Measurements from ENCODE around the gene PPP4C.
A peak's percentile ranks its signal among the peaks of the same experiment; 100 is the strongest.

Gene PPP4C

GRCh38 chr16:30046178-30046577 is 29.6 kb upstream of the PPP4C start:
- CTCF ChIA-PET, result no interaction called here

DNA sequence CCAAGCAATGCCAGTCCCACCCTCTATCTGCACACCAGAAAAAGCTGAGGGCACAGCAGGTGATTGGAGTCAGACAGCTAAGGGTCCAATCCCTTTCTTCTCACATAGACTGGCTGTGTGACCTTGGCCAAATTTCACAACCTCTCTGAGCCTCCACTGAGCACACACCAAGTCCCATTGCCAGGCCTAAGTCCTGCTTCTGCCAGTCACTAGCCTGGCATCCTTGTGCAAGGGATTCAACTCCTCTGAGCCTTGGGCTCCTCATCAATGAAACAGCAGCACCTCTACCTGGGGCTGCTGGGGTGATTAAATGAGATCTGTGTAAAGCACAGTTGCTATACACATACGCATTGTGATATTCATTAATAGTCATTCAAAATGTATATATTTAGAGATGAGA is 29.2 kb upstream of the PPP4C start:
- H3K4me3 Mint-ChIP-seq, result no peak overlapping the region
- no peaks in the 10 kb centered on the region for H3K9me3 Mint-ChIP-seq
- H3K36me3 Mint-ChIP-seq, result peaks cover 2% of the 10 kb centered on the region
- H3K4me1 Mint-ChIP-seq, result peaks cover 13% of the 10 kb centered on the region
- DNase-seq, result no peak
- peaks cover 29% of the 10 kb centered on the region for H3K27me3 Mint-ChIP-seq
- CTCF ChIA-PET, result interaction anchor here (1.2 kb wide), 1 partner anchor 9 kb away, joined by 4 read pairs; no protein-coding TSS in a partner anchor
- no peak overlapping the region for H3K27ac Mint-ChIP-seq

More at GRCh38 chr16:30046178-30046577, 29.6 kb upstream of the PPP4C start:
- peaks cover 32% of the 10 kb centered on the region for H3K27me3 Mint-ChIP-seq
- no peaks in the 10 kb centered on the region for H3K9me3 Mint-ChIP-seq
- H3K27ac Mint-ChIP-seq, result no peak overlapping the region
- no peak overlapping the region for H3K4me3 Mint-ChIP-seq
- no peak for DNase-seq
- peaks cover 10% of the 10 kb centered on the region for H3K4me1 Mint-ChIP-seq
- H3K36me3 Mint-ChIP-seq, result no peaks in the 10 kb centered on the region

DNA sequence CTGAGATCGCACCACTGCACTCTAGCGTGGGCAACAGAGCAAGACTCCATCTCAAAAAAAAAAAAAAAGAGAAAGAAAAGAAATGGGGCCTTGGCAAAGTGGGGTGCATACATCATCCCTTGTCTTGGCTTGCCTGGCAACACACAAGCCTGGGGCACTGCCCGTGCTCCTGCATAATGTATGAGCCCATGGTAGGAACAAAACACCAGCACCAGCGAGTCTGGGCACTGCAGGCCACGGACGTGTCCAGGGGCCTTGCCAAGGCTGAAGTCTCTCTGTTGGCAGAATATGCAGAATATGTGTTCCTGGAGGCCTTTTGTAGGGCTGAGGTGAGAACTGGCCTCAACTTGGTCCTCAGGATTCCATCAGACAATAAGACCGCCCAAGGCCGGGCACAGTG is 25.9 kb upstream of the PPP4C start:
- Mint-ChIP-seq H3K9me3 (no peaks in the 10 kb centered on the region), H3K36me3 (peaks cover 2% of the 10 kb centered on the region), H3K4me1 (peaks cover 35% of the 10 kb centered on the region), H3K27me3 (peaks cover 38% of the 10 kb centered on the region), H3K27ac (no peak overlapping the region), H3K4me3 (no peak overlapping the region)
- CTCF ChIA-PET, result no interaction called here
- DNase-seq, result no peak

DNA sequence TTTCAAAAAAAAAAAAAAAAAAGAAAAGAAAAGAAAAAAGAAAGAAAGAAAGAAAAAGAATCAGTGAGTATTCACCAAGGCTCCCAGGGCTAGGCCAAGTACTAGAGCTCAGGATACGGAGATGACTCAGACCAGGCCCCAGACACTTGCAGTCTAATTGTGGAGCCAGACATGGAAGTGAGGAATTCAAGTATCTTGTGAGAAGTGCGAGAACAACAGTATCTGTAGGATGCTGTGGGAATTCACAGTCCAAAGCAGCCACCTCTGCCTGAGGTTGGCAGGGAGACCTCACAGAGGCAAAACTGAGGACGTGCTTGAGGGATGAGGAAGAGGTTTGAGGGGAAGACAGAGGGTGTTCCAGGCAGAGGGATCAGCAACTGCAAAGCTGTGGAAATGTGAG is 24.3 kb upstream of the PPP4C start:
- Mint-ChIP-seq H3K27me3 (peaks cover 28% of the 10 kb centered on the region), H3K4me3 (peak overlapping the region; percentile 89), H3K4me1 (peaks cover 43% of the 10 kb centered on the region), H3K9me3 (no peaks in the 10 kb centered on the region), H3K27ac (peak overlapping the region; percentile 16), H3K36me3 (peaks cover 2% of the 10 kb centered on the region)
- no peak for DNase-seq
- CTCF ChIA-PET, result interaction anchor here (1.0 to 3.2 kb wide), 2 partner anchors 20 to 586 kb away, joined by 4 to 15 read pairs; partner anchors contain the start of gene TLCD3B

DNA sequence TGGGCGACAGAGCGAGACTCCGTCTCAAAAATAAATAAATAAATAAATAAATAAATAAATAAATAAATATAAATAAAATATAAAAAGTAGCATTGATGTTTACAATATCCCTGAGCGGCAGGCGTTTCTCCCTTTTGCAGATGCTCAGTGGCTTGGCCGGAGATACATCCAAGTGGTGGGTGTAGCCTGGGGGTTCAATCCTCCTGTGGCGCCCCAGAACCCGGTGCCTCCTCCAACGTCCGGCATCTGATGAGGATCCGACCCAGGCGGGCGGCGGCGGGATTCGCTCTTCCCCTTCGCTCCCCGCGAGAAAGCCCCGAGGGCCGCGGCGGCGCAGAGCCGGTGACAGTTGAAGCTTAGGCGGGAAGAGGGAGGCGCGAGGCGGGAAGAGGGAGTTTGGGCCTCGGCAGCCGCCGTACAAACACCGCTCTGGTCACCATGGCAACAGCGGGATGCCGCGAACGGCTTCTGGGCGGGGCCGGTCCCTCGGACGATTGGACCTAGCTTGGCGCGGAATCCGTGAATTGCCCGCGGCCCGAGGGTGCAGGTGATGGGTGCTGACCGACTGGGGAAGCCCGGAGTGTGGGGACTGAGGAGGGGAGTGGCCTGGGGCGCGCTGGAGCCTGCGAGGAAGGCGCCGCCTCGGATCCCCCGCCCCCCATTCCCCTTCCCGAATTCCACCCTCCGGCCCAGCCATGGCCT is 23.0 kb upstream of the PPP4C start:
- Mint-ChIP-seq H3K27ac (peak overlapping the region; percentile 85), H3K4me3 (peak overlapping the region; percentile 89), H3K27me3 (peaks cover 27% of the 10 kb centered on the region), H3K36me3 (peaks cover 2% of the 10 kb centered on the region), H3K4me1 (peaks cover 43% of the 10 kb centered on the region), H3K9me3 (no peaks in the 10 kb centered on the region)
- peak; percentile 94 for DNase-seq
- CTCF ChIA-PET, result interaction anchor here (3.2 kb wide), 1 partner anchor 21 kb away, joined by 15 read pairs; the partner anchor contains the start of gene TLCD3B

- H3K4me3 Mint-ChIP-seq, result peak overlapping the region; percentile 89
- DNase-seq, result no peak
- H3K9me3 Mint-ChIP-seq, result no peaks in the 10 kb centered on the region
- CTCF ChIA-PET, result interaction anchor here (1.0 to 3.3 kb wide), 3 partner anchors 11 to 38 kb away, joined by 4 to 31 read pairs (median 15); partner anchors contain the start of genes ALDOA, TBX6 and TLCD3B
- H3K27ac Mint-ChIP-seq, result peak overlapping the region; percentile 60
- peaks cover 21% of the 10 kb centered on the region for H3K27me3 Mint-ChIP-seq
- peaks cover 43% of the 10 kb centered on the region for H3K4me1 Mint-ChIP-seq
- peaks cover 2% of the 10 kb centered on the region for H3K36me3 Mint-ChIP-seq
These were observed 22.3 kb upstream of the PPP4C start for GRCh38 chr16:30053376-30054015.

DNA sequence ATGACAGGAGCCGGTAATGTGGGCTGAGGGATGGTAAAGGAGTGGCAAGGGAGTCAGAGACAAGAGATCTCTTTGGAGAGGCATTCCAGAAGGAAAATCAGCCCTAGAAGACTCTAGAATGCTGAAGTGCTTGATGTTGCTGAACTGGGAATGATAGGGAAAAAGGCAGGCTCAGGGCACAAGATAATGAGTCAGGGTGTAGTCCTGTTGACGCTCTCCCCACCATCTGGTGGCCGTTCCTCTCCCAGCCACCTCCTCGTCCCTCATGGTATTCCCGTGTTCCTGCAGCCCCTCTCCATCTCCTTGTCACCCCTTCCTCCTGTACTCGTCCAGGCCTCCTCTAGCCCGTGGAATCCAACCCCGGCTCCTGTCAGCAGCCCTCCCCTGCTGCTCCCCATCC is 21.3 kb upstream of the PPP4C start:
- no peaks in the 10 kb centered on the region for H3K9me3 Mint-ChIP-seq
- peak overlapping the region; percentile 70 for H3K4me3 Mint-ChIP-seq
- no peak overlapping the region for H3K27ac Mint-ChIP-seq
- H3K36me3 Mint-ChIP-seq, result peaks cover 2% of the 10 kb centered on the region
- CTCF ChIA-PET, result interaction anchor here (0.5 to 3.3 kb wide), 7 partner anchors 10 to 354 kb away, joined by 3 to 31 read pairs (median 4); partner anchors contain the start of genes ALDOA and TLCD3B
- DNase-seq, result no peak
- H3K4me1 Mint-ChIP-seq, result peaks cover 39% of the 10 kb centered on the region
- H3K27me3 Mint-ChIP-seq, result peaks cover 17% of the 10 kb centered on the region

DNA sequence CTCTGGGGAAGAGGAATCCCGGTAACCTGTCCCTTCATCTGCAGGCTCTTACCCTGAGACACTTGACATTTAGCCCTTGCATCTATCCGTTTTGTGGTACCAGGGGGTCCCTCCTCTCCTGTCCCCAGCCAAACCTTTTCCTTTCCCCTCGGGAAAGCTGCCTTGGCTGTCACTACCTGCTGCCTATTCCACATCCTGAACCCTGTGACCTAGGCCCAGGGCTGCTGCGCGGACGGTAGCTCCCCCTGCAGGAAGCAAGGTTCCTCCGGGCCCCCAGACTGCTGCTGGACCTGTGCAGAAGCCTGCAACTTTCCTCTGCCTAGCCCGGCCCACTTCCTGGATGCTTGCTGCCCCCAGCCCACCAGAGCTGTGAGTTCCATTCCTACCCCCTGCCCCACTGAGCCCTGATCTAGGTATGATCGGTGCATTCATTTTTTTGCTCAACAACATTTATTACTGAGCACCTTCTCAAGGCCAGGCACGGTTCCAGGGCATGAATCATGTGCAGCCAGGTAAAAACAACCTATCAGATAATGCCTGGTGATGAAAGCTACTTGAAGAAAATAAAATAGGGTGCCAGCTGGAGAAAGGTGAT is 20.7 kb upstream of the PPP4C start:
- peak overlapping the region; percentile 55 for H3K4me3 Mint-ChIP-seq

GRCh38 chr16:30060346-30060745 is 15.4 kb upstream of the PPP4C start:
- Mint-ChIP-seq H3K36me3 (peaks cover 6% of the 10 kb centered on the region), H3K4me1 (peaks cover 15% of the 10 kb centered on the region), H3K27ac (no peak overlapping the region), H3K27me3 (peaks cover 4% of the 10 kb centered on the region), H3K4me3 (no peak overlapping the region), H3K9me3 (no peaks in the 10 kb centered on the region)
- CTCF ChIA-PET, result interaction anchor here (0.7 to 1.0 kb wide), 2 partner anchors 27 to 31 kb away, joined by 3 read pairs; partner anchors contain the start of gene TBX6
- no peak for DNase-seq

More for the DNA sequence above, 20.7 kb upstream of the PPP4C start:
- Mint-ChIP-seq H3K36me3 (peaks cover 2% of the 10 kb centered on the region), H3K27me3 (peaks cover 15% of the 10 kb centered on the region), H3K27ac (peak overlapping the region; percentile 44), H3K4me1 (peaks cover 39% of the 10 kb centered on the region), H3K9me3 (no peaks in the 10 kb centered on the region)
- CTCF ChIA-PET, result interaction anchor here (0.5 to 3.3 kb wide), 15 partner anchors 8 to 1070 kb away, joined by 3 to 31 read pairs (median 3); partner anchors contain the start of genes ALDOA, C16orf92, LAT and TBX6
- peak; percentile 73 for DNase-seq

DNA sequence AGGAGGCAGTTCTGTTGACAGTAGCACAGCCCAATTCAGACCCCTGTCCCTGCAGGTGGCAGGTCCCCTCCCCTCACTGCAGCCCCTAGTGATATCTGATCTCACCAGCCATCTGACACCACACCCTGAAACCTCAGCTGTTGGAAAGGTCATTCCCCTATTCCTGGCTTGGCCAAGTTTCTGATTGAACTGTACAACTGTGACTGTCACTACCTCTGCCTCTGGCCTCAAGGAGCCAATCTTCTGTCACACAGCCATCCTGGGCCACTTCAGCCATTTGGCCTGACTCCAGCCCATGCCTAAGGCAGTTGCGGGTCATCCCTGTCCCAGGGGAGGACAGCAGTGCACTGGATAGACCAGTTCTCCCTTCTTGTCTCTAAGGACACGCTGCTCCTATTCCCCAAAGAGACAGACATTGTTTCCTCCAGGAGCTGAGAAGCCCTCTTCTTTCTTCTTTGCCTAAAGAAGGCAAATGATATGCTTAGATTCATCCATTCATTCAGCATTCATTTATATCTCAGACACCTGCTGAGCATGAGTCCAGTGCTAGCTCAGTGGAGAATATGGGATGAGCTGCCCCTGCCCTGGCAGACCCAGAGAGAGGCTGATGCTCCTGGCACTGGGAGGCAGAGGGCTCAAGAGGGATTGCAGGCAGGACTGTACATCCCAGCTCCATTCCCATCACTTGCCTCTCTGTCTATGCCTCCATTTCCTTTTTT is 14.8 kb upstream of the PPP4C start:
- DNase-seq, result no peak
- Mint-ChIP-seq H3K27ac (no peak overlapping the region), H3K9me3 (no peaks in the 10 kb centered on the region), H3K4me1 (peaks cover 11% of the 10 kb centered on the region), H3K36me3 (peaks cover 9% of the 10 kb centered on the region), H3K4me3 (no peak overlapping the region), H3K27me3 (peaks cover 4% of the 10 kb centered on the region)
- CTCF ChIA-PET, result interaction anchor here (1.0 to 1.1 kb wide), 2 partner anchors 29 to 31 kb away, joined by 3 to 4 read pairs; partner anchors contain the start of gene TBX6

DNA sequence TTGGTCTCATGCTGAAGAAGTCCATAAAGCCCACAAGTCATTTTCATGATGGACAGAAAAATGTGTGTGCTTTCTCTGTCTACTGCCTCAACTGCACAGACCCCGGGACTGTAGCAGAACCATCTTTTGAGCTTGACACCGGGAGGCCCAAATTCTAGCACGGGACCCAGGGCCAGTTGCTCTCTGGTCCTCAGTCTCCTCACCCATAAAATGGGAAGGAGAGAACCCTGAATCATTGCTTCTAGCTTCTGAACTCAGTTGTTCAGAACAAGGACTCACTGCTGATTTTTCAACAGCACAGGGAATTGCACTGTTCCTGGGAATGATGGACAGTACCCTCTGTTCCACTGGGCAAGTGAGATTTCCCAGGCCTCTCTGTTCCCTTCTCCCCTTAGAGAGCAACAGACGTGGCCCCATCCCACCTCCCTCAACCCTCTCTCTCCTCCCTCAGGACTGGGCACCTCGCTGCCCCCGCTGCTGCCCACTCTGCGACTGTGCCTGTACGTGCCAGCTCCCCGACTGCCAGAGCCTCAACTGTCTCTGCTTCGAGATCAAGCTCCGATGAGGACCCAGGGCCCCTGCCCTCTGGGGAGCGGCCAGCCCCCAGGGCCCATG is 12.4 kb upstream of the PPP4C start:
- Mint-ChIP-seq H3K27me3 (peaks cover 4% of the 10 kb centered on the region), H3K9me3 (no peaks in the 10 kb centered on the region), H3K36me3 (peaks cover 29% of the 10 kb centered on the region), H3K4me3 (peak overlapping the region; percentile 100), H3K4me1 (peaks cover 26% of the 10 kb centered on the region), H3K27ac (peak overlapping the region; percentile 98)
- CTCF ChIA-PET, result interaction anchor here (0.7 to 4.3 kb wide), 5 partner anchors 8 to 552 kb away, joined by 3 to 31 read pairs (median 5); partner anchors contain the start of gene TBX6
- no peak for DNase-seq

DNA sequence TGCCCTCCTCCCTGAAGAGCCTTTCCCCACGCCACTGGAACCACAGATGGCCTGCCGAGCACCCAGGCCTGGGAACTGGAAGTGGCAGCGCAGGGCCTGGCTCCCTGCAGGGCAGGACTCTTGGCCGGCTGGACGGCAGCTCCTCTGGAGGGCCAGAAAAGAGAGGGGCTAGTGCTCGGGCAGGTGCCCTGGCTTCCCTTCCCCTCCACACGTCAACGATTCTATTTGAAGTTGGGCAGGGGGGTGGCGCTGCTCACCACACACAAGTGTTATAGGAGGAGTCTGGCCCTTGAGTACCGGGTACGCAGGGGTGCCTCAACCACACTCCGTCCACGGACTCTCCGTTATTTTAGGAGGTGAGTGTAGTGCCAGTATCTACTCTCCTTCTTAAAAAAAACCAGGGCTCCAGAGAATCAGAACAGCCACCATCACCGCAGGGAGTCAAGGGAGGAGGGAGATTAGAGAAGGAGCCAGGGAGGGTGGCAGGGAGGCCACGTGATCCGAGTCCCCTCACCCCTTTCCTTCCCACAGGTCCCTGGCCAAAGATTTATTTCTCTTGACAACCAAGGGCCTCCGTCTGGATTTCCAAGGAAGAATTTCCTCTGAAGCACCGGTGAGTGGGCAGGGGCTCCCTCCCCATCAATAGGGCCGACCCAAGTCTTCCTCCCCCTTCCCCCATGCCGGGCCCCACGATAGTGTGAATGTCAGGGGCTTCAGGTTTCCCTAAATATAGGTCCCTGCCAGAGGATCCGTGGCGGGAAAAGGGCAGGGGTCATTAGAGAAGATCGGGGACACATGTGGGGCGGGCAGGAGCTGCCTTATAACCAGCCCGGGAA is 11.7 kb upstream of the PPP4C start:
- Mint-ChIP-seq H3K9me3 (no peaks in the 10 kb centered on the region), H3K27me3 (peaks cover 4% of the 10 kb centered on the region), H3K27ac (peak overlapping the region; percentile 98), H3K4me3 (peak overlapping the region; percentile 100), H3K4me1 (peaks cover 33% of the 10 kb centered on the region), H3K36me3 (peaks cover 36% of the 10 kb centered on the region)
- CTCF ChIA-PET, result interaction anchor here (0.7 to 6.9 kb wide), 7 partner anchors 9 to 551 kb away, joined by 3 to 41 read pairs (median 5); partner anchors contain the start of genes PPP4C and TBX6
- DNase-seq, result peak; percentile 78
